Measurements from ENCODE around the gene NRTN. TPM values are rescaled to one million over a fixed set of nuclear protein-coding genes. Genes with fewer than 3 reads are reported as not detected.
A peak's percentile ranks its signal among the peaks of the same experiment; 100 is the strongest.

Gene NRTN
- total RNA-seq, 1 donor from 2014 or later: 3.7 TPM

DNA sequence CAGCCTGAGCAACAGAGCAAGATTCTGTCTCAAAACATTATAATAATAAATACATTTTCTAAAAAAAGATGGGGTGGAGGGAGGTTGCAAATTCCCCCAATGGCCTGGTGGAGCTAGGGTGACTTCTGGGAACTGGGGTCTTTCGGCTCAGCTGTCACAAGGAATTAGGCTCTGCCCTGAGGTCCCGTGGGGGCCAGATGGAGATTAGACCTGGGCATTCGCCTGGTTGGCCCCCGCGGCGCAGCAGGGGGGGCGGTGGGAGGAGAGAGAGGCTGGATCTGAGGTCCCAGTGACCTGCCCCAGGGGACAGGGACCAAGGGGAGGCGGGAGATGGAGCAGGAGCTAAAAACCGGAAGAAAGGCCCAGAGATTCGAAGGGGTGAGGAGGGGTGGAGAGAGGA, 19.9 kb downstream of the NRTN start:
- TF ChIP-seq POLR2A (IDR thresholded peaks at IDR 0.05) (no peak), CTCF (IDR thresholded peaks at IDR 0.05) (no peak), POLR2AphosphoS5 (IDR thresholded peaks at IDR 0.05; ENCODE audit: insufficient read depth in 1 of 2, low read depth in 1 of 2) (no peak)
- no peak overlapping the region for H3K4me3 ChIP-seq
- no peak overlapping the region for H3K27ac ChIP-seq
- no peaks in the 10 kb centered on the region for H3K36me3 ChIP-seq
- H3K9me3 ChIP-seq: no peaks in the 10 kb centered on the region
- H3K4me1 ChIP-seq: peaks cover 16% of the 10 kb centered on the region
- H3K27me3 ChIP-seq: no peaks in the 10 kb centered on the region
- intact Hi-C loops (cut with DNase I): no loop called here
- DNase-seq (ENCODE audit: extremely low spot score in 2 of 2): no peak

DNA sequence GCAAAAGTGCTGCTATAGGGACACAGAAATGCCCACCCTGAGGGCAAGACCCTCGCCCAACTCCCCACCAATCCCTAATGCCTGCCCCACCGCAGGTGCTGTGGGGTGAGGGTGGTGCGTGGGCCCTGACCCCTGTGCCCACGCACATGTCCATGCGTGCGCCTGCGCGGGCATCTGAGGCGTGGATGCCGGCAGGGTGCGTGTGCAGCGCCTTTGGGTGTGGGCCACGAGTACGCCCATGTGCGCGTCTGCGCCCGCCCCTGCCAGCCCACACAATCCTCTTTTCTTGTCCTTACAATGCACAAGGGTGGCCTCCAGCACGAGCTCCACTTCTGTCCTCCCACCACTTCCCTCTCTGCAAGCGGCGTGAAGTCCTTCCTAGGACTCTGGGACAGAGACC, 20.3 kb downstream of the NRTN start:
- intact Hi-C loops (cut with DNase I): no loop called here
- Histone ChIP-seq H3K4me1 (peaks cover 16% of the 10 kb centered on the region), H3K27me3 (no peaks in the 10 kb centered on the region), H3K9me3 (no peaks in the 10 kb centered on the region), H3K27ac (no peak overlapping the region), H3K4me3 (no peak overlapping the region), H3K36me3 (no peaks in the 10 kb centered on the region)
- DNase-seq (ENCODE audit: extremely low spot score in 2 of 2): no peak
- no peak for TF ChIP-seq POLR2A (IDR thresholded peaks at IDR 0.05)
- TF ChIP-seq CTCF (IDR thresholded peaks at IDR 0.05): no peak
- TF ChIP-seq POLR2AphosphoS5 (IDR thresholded peaks at IDR 0.05; ENCODE audit: insufficient read depth in 1 of 2, low read depth in 1 of 2): no peak

GRCh38 chr19:5826531-5827341, 21.9 kb downstream of the NRTN start:
- no peak for DNase-seq (ENCODE audit: extremely low spot score in 2 of 2)

GRCh38 chr19:5827342-5827890, 22.5 kb downstream of the NRTN start:
- Histone ChIP-seq H3K27me3 (no peaks in the 10 kb centered on the region), H3K9me3 (no peaks in the 10 kb centered on the region), H3K27ac (no peak overlapping the region), H3K36me3 (no peaks in the 10 kb centered on the region), H3K4me1 (peaks cover 16% of the 10 kb centered on the region), H3K4me3 (peak overlapping the region; percentile 45 to 51)
- intact Hi-C loops (cut with DNase I): no loop called here
- no peak for DNase-seq (ENCODE audit: extremely low spot score in 2 of 2)
- TF ChIP-seq POLR2A (IDR thresholded peaks at IDR 0.05): no peak
- TF ChIP-seq CTCF (IDR thresholded peaks at IDR 0.05): no peak
- no peak for TF ChIP-seq POLR2AphosphoS5 (IDR thresholded peaks at IDR 0.05; ENCODE audit: insufficient read depth in 1 of 2, low read depth in 1 of 2)

More at GRCh38 chr19:5826531-5827341, 21.9 kb downstream of the NRTN start:
- no peaks in the 10 kb centered on the region for H3K36me3 ChIP-seq
- H3K4me3 ChIP-seq: no peak overlapping the region
- H3K9me3 ChIP-seq: no peaks in the 10 kb centered on the region
- no peaks in the 10 kb centered on the region for H3K27me3 ChIP-seq
- peaks cover 16% of the 10 kb centered on the region for H3K4me1 ChIP-seq
- H3K27ac ChIP-seq: no peak overlapping the region
- TF ChIP-seq POLR2AphosphoS5 (IDR thresholded peaks at IDR 0.05; ENCODE audit: insufficient read depth in 1 of 2, low read depth in 1 of 2) (no peak), CTCF (IDR thresholded peaks at IDR 0.05) (no peak), POLR2A (IDR thresholded peaks at IDR 0.05) (no peak)
- intact Hi-C loops (cut with DNase I): no loop called here

All from vagina (tissue), 2 donors.